GM18907 (cell line): ENCODE measurements around the gene PKP4.
"Not testable (repeated sequence)": the region's sequence is repeated elsewhere in the genome, so short reads cannot be mapped to it uniquely, and the experiment has no call there.

Experiments
- ATAC-seq: cut with Tn5 transposase; IDR thresholded peaks from one replicate; pipeline ENCODE4 v1.9.1; 2021; ENCODE audit warnings: mild to moderate bottlenecking, moderate library complexity; ENCODE audit not compliant: unreplicated experiment

The PKP4 gene

GRCh38 chr2:158704724-158705465 is 248.1 kb downstream of the PKP4 start:
- not testable (repeated sequence) for ATAC-seq

DNA sequence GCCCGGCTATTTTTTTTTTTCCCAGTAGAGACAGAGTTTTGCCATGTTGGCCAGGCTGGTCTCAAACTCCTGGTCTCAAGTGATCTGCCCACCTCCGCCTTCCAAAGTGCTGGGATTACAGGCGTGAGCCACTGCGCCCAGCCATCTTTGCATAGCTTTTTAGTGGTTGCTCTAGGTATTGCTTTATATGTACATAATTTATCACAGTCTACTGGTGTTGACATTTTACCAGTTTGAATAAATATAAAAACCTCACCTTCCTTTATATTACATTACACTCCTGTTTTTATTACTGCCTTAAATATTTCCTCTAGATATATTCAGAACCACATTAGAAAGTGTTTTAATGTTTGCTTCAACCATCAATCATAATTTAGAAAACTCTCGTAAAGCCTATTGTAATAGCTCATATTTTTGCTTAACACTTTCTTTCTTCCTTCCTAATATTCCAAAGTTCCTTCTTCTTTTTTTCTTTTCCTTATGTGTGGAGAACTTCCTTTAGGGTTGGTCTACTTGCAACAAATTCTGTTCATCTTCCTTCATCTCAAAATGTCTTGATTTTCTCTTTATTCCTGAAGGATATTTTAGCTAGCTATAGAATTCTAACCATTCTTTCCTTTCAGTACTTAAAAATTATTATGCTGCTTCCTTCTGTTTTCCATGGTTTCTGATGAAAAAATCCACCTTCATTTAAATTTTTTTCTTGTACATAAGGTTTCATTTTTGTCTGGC is 256.2 kb downstream of the PKP4 start:
- no peak for ATAC-seq

- ATAC-seq = no peak
These were observed 256.9 kb downstream of the PKP4 start for GRCh38 chr2:158713523-158714138.

GRCh38 chr2:158714420-158714819 is 257.7 kb downstream of the PKP4 start:
- no peak for ATAC-seq

DNA sequence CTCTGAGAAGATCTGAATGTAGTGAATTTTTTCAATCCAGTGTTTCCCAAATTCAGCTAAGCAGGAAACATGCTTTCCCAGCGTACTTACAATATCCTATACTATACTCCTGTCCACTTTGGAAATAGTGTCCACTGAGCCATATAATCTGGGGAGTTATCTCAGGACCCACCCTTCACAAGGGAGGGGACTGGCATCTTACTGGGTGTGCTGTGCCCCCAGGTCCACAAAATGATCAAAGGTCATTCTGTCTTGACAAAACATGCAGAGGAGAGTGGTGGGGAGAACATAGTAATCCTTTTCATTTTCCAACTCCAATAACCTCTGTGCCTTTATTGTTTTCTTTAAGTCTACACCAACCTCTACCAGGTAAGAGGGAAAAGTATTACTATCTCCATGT is 258.6 kb downstream of the PKP4 start:
- ATAC-seq = no peak

GRCh38 chr2:158716121-158716791 is 259.5 kb downstream of the PKP4 start:
- no peak for ATAC-seq

GRCh38 chr2:158716921-158717320 is 260.2 kb downstream of the PKP4 start:
- ATAC-seq = no peak

DNA sequence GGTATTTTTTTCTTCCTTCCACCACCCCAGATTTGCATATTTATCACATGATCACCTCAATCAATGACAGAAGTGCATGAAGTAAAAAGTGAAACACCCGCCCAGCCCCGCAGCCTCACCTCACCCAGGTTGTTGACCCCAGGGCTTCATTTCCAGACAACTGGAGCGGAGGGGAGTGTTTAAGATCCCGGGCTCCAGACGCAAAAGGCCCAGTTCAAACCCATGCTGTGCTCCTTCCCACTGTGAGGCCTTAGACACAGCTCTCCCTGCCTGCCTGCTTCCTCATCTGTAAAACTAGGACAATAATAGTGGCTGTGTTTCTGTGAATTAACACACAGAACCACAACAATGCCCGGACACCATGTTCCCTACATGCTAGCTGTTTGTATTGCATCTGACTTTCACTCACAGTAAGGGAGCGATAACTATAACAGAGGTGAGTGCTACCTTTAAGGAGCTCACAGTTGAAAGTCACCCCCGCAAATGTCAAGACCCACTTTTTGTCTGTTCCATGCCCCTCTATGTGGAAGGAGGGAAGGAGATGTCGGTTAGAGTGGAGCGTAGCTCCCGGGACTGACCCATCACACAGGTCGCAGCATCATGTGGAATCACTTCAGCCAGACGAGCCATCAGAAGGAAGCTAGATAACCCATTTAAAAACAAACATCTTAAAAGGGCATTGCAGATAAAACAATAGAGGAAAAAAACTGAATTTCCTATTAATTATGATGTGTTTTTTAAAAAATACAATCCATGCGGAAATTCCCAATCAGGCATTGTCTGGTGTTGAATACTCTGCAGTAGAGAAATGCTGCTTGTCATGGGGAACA is 260.8 kb downstream of the PKP4 start:
- no peak for ATAC-seq

DNA sequence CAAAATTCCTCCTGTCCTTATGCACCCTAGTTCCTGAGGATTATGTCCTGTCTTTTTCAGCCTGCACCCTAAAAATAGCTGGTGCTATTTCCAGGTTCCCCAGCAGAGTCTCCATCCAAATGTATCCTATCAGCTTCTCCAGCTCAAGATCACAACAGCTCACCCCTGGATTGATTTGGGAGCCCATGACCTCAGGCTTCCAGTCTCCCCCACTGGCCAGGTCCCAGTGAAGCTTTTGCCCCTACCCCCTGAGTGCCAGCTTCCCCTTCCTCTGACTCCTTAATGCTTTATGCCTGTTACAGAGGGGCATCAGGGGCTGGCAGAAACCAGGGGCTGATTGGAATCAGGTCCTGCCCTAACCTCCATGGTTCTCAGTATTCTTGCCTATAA is 261.4 kb downstream of the PKP4 start:
- ATAC-seq = no peak

DNA sequence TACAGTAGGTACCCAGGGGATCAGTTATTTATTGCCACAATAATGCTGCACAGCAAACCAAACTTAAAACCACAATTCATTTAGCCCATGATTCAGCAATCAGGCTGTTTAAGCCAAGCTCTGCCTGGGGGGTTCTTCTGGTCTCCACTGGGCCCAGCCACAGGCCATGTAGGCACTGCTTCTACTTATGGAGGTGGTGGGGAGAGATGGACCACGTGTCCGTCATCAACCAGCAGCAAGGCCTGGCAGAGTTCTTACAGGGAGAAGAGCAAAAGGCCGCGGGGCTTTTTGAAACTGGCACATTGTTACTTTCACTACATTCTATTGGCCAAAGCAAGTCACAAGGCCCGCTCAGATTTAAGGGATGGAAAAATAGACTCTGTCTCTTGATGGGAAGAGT is 262.1 kb downstream of the PKP4 start:
- no peak for ATAC-seq

DNA sequence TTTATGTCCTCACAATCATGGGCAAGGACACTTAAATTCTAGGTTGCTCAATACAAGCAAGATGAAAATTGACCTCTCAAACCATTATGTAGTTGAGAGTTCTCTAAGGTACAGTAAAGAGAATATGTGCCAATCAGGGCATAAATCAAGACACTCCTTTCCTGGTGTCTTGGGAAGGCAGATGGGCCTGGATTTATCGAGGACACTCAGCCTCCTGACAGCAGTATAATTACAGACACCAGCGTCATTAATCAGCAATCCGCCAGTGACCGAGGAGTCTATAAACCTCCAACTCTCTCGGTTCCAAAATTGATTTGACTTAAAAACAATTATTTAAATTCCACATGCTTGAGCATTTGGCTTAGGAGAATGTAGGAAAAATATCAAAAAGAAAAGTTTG is 262.7 kb downstream of the PKP4 start:
- no peak for ATAC-seq

DNA sequence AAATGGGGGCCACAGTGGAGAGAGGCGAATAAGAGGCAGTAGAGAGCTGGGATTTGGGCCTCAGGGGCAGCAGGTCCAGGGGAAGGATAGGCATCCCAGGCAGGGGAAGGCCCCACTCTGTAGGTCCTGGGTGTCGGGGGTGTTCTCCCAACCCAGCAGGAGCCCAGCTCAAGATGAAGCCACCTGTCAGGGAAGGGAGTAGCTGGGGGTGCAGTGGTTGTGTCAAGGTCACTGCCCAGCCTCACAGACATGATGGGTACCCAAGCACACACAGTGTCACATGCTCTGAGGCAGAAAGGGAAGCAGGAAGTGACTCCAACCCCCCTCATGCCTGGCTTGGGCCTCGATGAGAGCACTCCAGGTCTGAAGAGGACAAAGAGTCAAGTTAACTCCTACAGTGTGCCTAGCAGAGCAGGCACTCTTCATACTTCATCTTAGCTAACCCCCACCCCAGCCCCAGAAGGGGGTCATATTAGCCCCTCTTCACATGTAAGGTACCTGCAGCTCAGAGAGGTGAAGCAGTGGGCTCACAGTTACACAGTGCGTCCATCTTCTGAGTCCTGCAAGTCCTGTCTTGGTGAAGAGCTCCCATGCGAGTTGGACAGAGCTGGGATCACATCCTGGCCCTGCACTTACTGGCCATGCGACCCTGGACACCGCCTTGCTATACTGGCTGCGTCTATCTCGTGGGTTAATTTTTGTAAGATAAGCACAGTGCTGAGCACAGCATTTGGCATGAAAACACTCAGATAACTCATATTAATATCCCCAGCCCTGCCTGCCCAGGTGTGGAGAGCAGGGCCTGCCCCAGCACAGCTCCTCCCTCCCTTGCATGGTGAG is 265.7 kb downstream of the PKP4 start:
- no peak for ATAC-seq

DNA sequence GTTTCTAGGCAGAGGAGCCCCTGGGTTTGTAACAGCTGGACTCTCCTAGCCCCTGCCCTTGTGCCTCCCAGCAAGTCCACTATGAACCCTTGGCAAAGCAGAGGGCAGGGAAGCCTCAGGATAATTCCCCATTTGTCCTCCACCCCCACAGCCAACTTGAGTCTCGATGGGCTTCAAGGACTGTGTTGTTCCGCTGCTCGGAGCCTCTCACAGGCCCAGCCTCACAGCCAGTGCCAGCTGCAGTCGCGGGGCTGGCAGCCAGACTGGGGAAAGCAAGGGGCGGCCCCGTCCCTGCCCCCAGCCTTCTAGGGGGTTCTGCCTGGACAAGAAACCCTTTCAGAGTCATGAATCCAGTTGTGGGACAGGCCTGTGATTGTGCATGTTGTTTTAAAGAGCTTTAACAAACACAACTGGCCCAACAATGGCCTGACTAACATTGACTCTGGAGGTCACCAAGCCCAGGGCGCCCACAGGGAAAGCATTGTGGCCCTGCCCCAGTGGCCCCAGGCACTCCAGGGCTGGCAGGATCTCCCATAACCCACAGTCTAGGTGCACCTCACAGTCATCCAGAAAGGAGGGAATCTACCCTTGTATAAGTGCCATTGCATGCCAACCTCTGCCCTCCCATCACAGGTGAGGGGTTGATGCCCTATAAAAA is 266.6 kb downstream of the PKP4 start:
- ATAC-seq = no peak

DNA sequence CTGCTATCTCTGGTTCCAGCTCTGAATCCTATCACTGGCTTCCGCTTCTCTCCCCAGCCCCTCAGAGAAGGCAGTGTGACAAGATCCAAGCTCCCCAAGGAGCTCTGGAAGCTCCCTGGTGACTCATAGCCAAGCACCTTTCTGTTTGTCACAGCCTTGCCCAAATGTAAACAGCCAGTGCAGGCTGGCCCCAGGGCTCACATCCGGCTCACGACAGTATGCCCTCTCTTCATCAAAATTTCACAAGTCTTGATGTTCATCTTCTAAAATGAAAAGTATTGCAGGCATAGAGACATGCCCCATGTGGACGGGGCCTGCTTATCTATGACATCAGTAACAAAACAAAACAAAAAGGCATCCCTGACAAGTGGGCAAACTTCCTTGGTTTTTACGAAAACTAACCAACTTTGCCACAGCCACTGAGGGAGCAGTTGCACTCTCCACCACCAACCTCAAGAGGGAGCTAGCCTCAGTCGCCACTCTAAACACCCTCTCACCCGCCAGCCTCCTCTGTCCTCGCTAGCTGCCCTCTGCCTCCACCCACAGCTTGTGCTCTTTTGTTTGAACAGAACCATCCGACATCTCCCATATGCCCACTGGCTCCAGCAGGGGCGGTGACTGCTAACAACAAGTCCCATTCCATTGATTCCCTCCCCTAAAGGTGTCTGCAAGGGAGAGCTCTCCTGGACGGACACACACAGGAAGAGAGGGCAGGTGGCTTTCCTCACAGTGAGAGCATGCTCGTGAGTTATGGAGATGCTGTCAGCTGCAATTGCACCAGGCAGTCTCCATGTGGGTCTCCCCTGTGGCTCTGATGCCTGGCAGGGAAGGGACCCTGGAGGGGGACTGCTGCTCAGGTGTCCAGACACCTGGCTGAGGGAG is 267.4 kb downstream of the PKP4 start:
- no peak for ATAC-seq

DNA sequence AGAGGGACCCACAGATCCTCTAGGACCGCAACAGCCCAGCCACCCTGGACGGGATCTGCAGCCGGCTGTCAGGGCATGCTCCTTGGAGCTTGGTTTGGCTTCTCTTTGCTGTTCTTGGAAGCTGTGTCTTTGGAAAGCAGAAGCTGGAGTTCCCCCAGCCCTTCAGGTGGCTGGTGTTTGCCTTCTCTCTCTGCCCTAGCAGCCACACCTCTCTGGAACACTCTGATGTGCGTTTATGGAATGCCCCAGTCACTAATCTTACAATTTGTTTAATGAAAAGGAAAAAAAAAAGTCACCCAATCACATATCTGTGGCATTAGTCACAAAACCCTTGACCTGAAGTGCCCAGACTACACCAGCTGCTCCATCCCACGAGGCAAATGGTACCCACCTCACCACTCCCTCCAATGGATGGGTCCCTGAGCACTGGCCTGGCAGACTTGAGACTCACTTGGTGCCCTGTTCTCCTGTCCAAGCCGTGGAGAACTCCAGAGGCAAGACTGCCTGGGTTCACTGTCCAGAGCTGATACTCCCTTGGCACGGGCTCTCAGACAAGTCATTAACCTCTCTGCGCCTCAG is 268.1 kb downstream of the PKP4 start:
- ATAC-seq = no peak

DNA sequence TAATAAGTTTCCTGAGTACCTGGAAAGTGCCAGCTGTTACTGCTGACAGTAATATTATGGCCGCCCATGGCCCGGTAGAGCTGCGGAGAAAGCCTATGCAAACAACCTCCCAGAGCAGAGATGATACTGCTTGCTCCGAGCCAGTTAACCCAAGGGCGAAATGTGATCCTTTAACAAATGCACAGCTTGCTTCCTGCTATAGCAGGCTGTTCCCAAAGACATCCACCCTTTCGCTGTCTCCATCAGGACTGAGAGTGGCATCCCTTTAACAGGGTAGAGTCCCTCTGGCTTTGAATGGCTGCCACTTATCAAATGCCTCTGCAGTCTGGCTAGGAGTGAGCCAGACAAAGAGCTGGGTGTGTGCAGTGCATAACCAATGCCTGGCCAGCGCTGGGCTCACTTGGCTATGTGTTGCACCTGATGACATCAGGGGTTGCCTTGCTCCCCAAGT is 268.7 kb downstream of the PKP4 start:
- ATAC-seq = no peak

DNA sequence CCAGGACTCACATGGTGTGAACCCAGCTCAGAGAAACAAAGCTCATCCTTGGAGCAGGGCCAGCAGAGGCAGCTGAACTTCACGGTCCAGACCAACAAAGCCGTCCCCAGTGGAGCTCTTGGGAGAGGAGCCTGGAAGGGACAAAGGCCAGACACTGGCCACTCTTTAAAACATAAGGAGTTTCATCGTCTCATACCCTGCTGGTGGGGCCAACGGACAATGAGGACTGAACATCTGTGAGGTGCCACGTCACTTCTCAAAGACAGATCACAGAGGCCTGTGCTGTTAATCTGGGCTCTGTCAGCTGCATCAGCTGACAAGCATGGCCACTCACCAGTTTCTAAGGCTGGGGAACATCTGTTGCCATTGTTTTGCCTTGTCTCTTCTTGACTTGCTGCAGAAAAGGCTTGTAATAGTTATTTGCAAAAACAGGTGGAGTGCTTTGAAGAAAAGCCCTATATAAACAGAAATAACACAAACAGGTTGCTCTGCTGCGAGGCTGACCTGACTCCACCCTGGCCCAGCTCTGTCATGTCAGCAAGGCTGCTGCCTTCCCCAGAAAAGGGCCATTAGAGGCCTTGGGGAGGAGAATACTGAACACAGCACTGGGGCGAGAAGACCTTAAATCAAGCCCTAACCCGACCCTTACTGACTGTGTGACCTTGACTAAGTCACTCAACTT is 270.3 kb downstream of the PKP4 start:
- no peak for ATAC-seq
